ENCODE results near the gene ZBTB40.

DNA sequence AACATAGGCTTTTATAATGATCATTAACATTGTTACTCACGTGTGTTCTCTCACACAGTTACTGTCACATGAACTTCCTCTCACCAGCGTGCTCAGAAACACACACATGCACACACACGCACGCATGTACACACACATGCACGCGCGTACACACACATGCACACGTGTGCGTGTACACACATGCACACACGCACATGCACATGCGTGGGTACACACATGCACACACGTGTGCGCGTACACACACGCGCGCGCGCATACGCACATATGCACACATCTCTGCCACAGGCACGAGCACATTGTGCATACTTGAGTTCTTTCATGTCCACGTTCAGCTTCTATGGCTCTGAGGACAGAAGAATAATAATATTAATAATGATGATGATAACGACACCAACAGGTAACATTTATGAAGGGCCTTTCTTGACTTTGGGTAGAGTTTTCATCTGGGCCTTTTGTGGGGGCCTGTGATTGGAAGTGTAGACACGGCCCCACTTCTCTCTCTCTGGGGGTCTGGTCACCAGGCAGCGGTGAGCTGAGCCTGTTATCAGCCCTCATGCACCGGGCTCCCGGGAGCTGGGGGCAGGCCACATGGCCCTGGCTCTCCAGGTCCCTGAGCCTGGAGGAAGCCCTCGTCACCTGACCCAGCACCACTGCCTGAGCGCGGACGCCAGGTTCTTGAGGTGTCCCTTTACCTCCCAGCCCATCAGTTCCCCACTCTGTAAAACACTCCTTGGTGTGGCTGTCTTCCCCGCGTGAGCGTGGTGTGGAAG lies 118.7 kb downstream of the ZBTB40 start:
- TF ChIP-seq SPI1 (IDR thresholded peaks at IDR 0.05; ENCODE audit: low read depth, low read length) (no peak), POLR2AphosphoS5 (IDR thresholded peaks at IDR 0.05; ENCODE audit: low read depth, low read length) (no peak)

All from GM12891 (cell line).